ENCODE results near the gene CCDC43.

DNA sequence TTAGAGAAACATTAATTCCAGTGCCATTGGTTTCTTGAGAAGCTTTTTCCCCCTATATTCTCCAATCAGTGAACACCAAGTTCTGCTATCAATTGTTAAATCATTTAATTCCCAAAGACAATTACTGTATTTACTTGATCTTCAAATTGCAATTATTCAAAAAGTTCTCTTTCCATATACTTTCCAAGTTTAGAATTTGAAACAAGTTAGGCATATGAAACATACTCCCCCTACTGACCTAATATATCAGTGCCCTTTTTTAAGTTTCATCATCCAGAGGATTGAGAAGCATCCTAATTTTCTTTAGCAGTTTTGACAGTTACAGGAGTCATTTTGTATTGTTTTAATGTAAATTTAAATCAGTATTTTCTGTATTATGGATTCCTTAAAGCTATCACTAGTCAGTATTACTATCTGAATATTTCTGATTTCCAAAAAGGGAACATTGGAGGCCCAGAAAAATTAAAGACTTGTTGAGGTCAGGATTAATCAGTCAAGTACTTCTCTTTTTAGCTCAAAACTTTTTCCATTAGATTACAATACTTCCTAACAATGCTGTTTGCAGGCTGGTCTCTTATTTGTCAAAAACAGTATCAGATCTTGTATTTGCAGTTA is 17.0 kb downstream of the CCDC43 start:
- no peak for TF ChIP-seq POLR2AphosphoS5 (IDR thresholded peaks at IDR 0.05; ENCODE audit: low read depth, low read length)
- no peak for TF ChIP-seq POLR2A (IDR thresholded peaks at IDR 0.05; ENCODE audit: low read depth, low read length)
- TF ChIP-seq TAF1 (IDR thresholded peaks at IDR 0.05; ENCODE audit: borderline replicate concordance, low read depth, low read length): no peak
